ENCODE results near the gene KDM6B. TPM values are rescaled to one million over a fixed set of nuclear protein-coding genes. Genes with fewer than 3 reads are reported as not detected.

Gene KDM6B
- total and polyA plus RNA-seq, 9 of the 15 experiments (the other 6 are each of a cell fraction or from before 2014, with no cell fraction given) = 0.01 to 22.9 (median 2.2) TPM

- TF ChIP-seq CBFA2T3 (IDR thresholded peaks at IDR 0.05) = 0 out of 2 replicates have a peak, but pooled peaks have one; percentile 9
- peak; percentile 92 for TF ChIP-seq PRDM10 (IDR thresholded peaks at IDR 0.05; ENCODE audit: partially characterized antibody)
- peak; percentile 56; the same call in 1 of the 2 replicates for TF ChIP-seq HBP1 (CRISPR knock-in tag; IDR thresholded peaks at IDR 0.05)
- TF ChIP-seq MTA3 (IDR thresholded peaks at IDR 0.05; ENCODE audit: borderline replicate concordance) = 0 out of 2 replicates have a peak, but pooled peaks have one; percentile 48
- peak; percentile 85 for TF ChIP-seq ZNF740 (CRISPR knock-in tag; IDR thresholded peaks at IDR 0.05)
- TF ChIP-seq ZNF740 (tag; IDR thresholded peaks at IDR 0.05) = peak in 1 of 2 experiments; percentile 88; a peak in 2 of 4 replicates
- no peak for TF ChIP-seq TSHZ1 (CRISPR knock-in tag; IDR thresholded peaks at IDR 0.05)
- peak; percentile 78 for TF ChIP-seq CEBPB (tag; IDR thresholded peaks at IDR 0.05)
- peak; percentile 57; the same call in 1 of the 2 replicates for TF ChIP-seq PKNOX1 (IDR thresholded peaks at IDR 0.05)
- no peak for TF ChIP-seq TCF7 (IDR thresholded peaks at IDR 0.05; ENCODE audit: borderline replicate concordance)
- peak; percentile 60 for TF ChIP-seq ETV1 (tag; conservative IDR thresholded peaks at IDR 0.05; ENCODE audit: low read depth)
- no peak for TF ChIP-seq ZNF785 (CRISPR knock-in tag; IDR thresholded peaks at IDR 0.05)
- TF ChIP-seq TAF1 (IDR thresholded peaks at IDR 0.05; ENCODE audit: control insufficient read depth, extremely low read depth, insufficient read depth, low read length, severe bottlenecking) = peak; percentile 28
Observed at GRCh38 chr17:7838090-7839075, 4.4 kb downstream of the KDM6B start (continued).

Data from K562 (cell line).